ENCODE measurements around the gene SLC25A36.

DNA sequence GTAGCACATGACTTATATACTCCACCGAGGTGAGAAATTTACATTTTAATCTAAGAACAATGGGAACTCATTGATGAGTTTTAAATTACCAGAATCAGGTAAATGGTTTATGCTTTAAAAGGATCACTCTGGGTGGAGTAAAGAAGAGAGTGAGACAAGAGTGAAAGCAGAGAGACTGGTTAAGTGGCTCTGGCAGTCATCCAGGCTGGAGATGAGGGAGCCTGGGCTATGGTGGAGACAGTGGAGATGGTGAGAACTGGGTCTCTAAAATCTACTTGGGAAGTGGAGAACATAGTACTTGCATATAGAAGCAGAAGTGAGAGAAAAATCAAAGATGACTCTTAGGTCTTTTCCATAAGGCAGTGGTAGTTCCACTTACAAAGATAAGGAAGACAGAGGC, 37.1 kb upstream of the SLC25A36 start:
- TF ChIP-seq, protein P1, sequence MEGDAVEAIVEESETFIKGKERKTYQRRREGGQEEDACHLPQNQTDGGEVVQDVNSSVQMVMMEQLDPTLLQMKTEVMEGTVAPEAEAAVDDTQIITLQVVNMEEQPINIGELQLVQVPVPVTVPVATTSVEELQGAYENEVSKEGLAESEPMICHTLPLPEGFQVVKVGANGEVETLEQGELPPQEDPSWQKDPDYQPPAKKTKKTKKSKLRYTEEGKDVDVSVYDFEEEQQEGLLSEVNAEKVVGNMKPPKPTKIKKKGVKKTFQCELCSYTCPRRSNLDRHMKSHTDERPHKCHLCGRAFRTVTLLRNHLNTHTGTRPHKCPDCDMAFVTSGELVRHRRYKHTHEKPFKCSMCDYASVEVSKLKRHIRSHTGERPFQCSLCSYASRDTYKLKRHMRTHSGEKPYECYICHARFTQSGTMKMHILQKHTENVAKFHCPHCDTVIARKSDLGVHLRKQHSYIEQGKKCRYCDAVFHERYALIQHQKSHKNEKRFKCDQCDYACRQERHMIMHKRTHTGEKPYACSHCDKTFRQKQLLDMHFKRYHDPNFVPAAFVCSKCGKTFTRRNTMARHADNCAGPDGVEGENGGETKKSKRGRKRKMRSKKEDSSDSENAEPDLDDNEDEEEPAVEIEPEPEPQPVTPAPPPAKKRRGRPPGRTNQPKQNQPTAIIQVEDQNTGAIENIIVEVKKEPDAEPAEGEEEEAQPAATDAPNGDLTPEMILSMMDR (IDR thresholded peaks at IDR 0.05): no peak
- TF ChIP-seq EZH2phosphoT487 (IDR thresholded peaks at IDR 0.05): no peak
